Mucosa of stomach (tissue), 1 donor: ENCODE results near the gene KIF5C.

ENCODE experiments used
- H3K27me3 ChIP-seq: one replicate; pipeline ENCODE4 v1.7.0; 2013; ENCODE audit warnings: mild to moderate bottlenecking, low read length; ENCODE audit not compliant: control insufficient read depth, insufficient read depth
- H3K36me3 ChIP-seq: one replicate; pipeline ENCODE4 v1.7.0; 2013; ENCODE audit warnings: low read length; ENCODE audit not compliant: control insufficient read depth, insufficient read depth
- H3K4me1 ChIP-seq: one replicate; pipeline ENCODE4 v1.7.0; 2013; ENCODE audit warnings: mild to moderate bottlenecking, low read length; ENCODE audit not compliant: control insufficient read depth, insufficient read depth
- H3K4me3 ChIP-seq: one replicate; pipeline ENCODE4 v1.7.0; 2013; ENCODE audit warnings: low read length
- H3K9ac ChIP-seq: one replicate; pipeline ENCODE4 v1.7.0; 2013; ENCODE audit warnings: mild to moderate bottlenecking, low read length, moderate library complexity
- H3K9me3 ChIP-seq: one replicate; pipeline ENCODE4 v1.7.0; 2013; ENCODE audit warnings: mild to moderate bottlenecking, low read length, moderate library complexity; ENCODE audit not compliant: control insufficient read depth
- donor health status: Pancreatic carcinoma.

Gene KIF5C

DNA sequence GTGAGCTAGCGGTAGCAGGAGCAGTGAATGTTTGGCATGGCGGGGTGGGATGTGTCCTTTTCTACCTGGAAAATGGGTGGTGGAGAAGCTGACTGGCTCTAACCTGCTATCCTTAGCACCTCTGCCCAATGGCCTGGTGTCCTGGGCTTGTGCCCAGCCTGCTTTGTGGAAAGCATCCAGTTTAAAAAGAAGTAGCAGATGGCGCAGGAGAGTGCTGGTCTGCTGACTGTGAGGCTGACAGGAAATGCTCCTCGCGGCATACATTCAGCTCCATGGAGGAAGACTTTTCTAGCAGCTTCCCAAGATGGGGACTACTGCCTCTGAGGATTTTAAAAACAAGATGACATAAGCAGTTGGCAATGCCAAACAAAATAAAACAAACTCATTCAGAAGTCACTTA, 107.3 kb downstream of the KIF5C start:
- Histone ChIP-seq H3K4me3 (no peak overlapping the region), H3K9ac (no peak overlapping the region), H3K27me3 (no peaks in the 10 kb centered on the region), H3K9me3 (no peaks in the 10 kb centered on the region), H3K4me1 (no peaks in the 10 kb centered on the region), H3K36me3 (no peaks in the 10 kb centered on the region)

DNA sequence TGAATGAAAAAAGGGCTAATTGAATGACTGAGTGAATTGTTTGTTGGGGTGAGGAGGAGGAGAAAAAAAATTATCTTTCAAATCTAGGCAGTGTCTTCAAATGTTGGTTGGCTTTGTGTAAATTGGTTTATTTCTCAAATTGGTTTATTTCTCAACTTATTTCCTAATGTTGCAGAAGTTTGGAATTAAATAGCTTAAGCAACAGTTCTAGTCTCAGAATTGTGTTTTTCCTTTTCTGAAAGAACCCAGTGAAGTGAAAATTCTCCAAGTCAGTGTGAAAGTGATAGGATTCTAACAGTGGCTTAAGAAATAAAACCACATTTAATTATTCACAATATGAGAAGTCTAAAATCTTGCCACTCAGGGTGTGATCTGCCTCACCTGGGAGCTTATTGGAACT, 108.9 kb downstream of the KIF5C start:
- H3K9me3 ChIP-seq: no peaks in the 10 kb centered on the region
- H3K27me3 ChIP-seq: no peaks in the 10 kb centered on the region
- H3K36me3 ChIP-seq: no peaks in the 10 kb centered on the region
- H3K9ac ChIP-seq: no peak overlapping the region
- no peaks in the 10 kb centered on the region for H3K4me1 ChIP-seq
- no peak overlapping the region for H3K4me3 ChIP-seq

DNA sequence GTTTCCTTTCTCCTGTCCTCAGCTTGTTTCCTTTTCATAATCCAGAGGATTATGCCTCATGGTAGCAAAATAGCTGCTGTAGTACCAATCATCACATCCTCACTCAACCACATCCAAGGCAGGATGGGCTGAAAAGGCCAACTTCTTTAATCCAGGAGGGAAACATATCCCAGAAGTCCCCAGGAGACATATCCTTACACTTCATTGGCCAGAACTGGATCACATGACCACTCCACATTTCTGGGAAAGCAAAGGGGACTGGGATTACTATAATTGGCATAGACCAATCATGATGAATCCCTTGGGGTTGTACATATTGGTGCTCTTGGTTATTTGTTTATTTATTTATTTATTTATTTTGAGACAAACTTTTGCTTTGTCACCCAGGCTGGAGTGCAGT, 109.4 kb downstream of the KIF5C start:
- Histone ChIP-seq H3K4me3 (no peak overlapping the region), H3K9ac (no peak overlapping the region), H3K4me1 (no peaks in the 10 kb centered on the region), H3K36me3 (no peaks in the 10 kb centered on the region), H3K27me3 (no peaks in the 10 kb centered on the region), H3K9me3 (no peaks in the 10 kb centered on the region)

DNA sequence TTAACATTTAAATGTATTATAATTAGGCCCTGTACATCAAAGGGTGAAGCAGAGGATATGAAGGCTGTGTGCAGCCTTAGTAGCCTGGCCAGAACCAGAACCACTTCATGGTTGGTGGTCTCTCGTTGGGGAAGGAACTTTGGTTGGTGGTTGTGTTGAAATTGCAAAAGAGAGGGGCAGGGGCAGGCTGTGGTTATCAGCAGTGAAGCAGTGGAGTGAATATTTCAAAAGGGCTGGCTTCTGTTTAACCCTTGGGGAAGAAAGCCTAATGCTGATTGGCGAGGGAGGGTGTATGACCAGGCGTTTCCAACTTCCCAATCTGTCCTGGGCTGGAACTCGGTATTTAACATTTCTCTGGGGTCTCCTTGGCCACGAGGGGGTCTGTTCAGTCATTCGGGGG, 112.3 kb downstream of the KIF5C start:
- no peaks in the 10 kb centered on the region for H3K4me1 ChIP-seq

DNA sequence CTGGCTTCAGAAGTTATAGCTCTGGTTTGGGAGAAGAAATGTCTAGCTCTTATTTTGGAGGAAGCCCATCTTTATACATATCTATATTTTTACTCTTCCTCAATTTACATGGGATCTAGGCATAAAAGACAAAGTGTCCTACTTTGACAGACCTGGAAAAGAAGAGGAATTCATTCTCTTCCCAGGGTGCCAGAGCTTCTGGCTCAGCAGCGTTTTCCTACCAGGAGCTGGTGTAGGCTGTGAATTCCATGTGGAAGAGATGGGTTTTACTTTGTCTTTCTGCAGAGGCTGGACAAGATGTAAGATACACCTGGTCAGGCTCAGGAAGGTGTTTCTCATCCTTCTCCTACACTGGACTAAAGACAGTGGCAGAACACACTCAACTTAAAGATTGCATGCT, 113.3 kb downstream of the KIF5C start:
- Histone ChIP-seq H3K4me3 (no peak overlapping the region), H3K9ac (no peak overlapping the region), H3K36me3 (no peaks in the 10 kb centered on the region), H3K4me1 (no peaks in the 10 kb centered on the region), H3K27me3 (no peaks in the 10 kb centered on the region), H3K9me3 (no peaks in the 10 kb centered on the region)

More for the DNA sequence above, 112.3 kb downstream of the KIF5C start:
- no peaks in the 10 kb centered on the region for H3K27me3 ChIP-seq
- no peak overlapping the region for H3K4me3 ChIP-seq
- H3K36me3 ChIP-seq: no peaks in the 10 kb centered on the region
- no peak overlapping the region for H3K9ac ChIP-seq
- H3K9me3 ChIP-seq: no peaks in the 10 kb centered on the region

DNA sequence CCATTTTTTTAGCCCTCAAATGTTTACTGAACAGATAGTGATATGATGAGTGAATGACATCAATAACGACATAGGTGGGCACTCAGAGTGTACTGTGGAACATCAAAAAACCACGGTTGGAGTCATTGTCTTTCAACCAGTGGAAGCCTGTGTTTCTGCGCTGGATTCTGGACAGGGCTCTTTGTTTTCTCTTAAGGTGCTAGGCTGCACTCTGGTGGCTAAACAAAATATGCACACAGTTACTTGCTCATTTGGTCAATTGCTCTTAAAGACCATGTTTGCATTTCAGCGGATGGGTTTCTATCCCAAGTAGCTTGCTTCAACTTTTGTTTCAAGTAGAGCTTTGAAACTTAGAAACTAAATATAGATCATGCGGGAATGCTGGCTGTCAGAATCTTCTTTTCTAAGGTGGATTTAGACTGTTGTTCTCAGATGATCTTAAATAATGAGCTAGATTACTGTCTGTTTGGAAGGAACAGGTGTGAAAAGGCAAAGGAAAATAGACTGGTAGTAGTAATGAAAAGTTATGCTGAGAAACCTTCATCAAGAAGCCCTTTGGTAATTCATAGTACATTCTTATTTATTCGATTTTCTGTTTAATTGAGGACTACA, 115.0 kb downstream of the KIF5C start:
- H3K9me3 ChIP-seq: no peaks in the 10 kb centered on the region
- no peaks in the 10 kb centered on the region for H3K27me3 ChIP-seq
- H3K36me3 ChIP-seq: no peaks in the 10 kb centered on the region
- H3K4me3 ChIP-seq: no peak overlapping the region
- H3K9ac ChIP-seq: no peak overlapping the region
- no peaks in the 10 kb centered on the region for H3K4me1 ChIP-seq

DNA sequence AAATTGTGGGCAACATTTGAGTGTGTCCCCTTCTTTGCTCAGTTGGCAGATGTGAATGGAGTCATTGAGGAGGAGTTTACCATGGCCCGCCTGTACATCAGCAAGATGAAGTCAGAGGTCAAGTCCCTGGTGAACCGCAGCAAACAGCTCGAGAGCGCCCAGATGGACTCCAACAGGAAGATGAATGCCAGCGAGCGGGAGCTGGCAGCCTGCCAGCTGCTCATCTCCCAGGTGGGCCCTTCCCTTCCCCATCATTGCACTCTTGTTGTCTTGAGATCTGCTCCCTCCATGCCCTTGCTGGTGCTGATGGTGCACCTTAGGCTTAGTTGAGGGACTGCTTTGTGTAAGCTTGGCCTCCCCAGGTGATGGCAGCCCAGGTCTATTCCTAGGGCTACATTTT, 115.9 kb downstream of the KIF5C start:
- Histone ChIP-seq H3K4me1 (no peaks in the 10 kb centered on the region), H3K9me3 (no peaks in the 10 kb centered on the region), H3K4me3 (no peak overlapping the region), H3K9ac (no peak overlapping the region), H3K27me3 (no peaks in the 10 kb centered on the region), H3K36me3 (no peaks in the 10 kb centered on the region)

DNA sequence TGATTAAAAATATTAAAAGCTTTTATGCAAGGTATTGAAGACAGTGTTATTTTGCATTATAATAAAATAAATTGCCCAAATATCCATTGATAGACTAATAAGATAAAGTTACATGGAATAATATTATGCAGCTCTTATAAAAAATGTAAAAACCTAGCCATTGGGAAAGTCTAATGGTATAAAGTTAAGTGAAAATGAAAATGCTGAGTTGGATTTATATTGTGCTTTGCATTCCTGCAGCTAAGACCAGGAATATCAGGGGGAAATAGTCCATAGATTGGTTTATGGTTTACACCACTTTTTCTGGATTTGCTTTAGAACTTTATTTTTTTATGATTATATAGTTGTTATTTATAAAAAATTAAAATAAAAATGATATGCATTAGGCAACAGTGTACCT, 117.4 kb downstream of the KIF5C start:
- Histone ChIP-seq H3K9me3 (no peaks in the 10 kb centered on the region), H3K36me3 (no peaks in the 10 kb centered on the region), H3K4me1 (no peaks in the 10 kb centered on the region), H3K4me3 (no peak overlapping the region), H3K9ac (no peak overlapping the region), H3K27me3 (no peaks in the 10 kb centered on the region)

DNA sequence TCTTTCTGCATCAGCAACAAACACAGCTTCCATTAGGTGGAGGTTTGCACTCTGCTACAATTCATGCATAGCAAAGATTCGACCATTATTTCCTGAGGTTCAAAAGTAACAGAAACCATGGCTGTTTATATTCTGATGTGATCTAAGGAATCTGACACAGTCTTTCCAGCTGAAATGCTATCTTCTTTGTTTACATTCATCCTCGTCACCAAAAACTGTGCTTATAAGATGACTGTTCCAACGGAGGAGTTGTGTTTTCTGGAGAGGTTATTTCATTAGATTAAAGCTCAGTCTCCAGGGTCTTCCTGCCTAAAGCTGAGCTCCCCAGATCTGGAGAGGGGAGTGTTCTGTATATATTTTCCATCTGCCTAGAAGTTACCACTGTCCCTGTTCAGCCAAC, 118.3 kb downstream of the KIF5C start:
- Histone ChIP-seq H3K4me1 (no peaks in the 10 kb centered on the region), H3K9me3 (no peaks in the 10 kb centered on the region), H3K9ac (no peak overlapping the region), H3K27me3 (no peaks in the 10 kb centered on the region), H3K4me3 (no peak overlapping the region), H3K36me3 (no peaks in the 10 kb centered on the region)

DNA sequence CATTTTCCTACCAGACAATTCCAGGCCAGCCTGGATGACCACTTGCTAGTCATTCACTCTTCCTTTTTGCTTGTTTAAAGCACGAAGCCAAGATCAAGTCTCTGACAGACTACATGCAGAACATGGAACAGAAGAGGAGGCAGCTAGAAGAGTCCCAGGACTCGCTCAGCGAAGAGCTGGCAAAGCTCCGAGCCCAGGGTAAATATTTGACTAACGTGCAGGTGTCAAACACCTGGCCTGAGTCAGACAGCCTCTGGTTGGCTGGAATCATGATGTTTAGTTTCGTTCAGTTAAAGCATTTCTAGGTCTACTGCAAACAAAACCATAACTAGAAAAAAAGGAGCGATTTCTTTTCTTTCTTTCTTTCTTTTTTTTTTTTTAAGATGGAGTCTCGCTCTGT, 119.3 kb downstream of the KIF5C start:
- H3K9me3 ChIP-seq: no peaks in the 10 kb centered on the region
- H3K9ac ChIP-seq: no peak overlapping the region
- H3K4me3 ChIP-seq: no peak overlapping the region
- no peaks in the 10 kb centered on the region for H3K36me3 ChIP-seq
- no peaks in the 10 kb centered on the region for H3K4me1 ChIP-seq
- H3K27me3 ChIP-seq: no peaks in the 10 kb centered on the region

DNA sequence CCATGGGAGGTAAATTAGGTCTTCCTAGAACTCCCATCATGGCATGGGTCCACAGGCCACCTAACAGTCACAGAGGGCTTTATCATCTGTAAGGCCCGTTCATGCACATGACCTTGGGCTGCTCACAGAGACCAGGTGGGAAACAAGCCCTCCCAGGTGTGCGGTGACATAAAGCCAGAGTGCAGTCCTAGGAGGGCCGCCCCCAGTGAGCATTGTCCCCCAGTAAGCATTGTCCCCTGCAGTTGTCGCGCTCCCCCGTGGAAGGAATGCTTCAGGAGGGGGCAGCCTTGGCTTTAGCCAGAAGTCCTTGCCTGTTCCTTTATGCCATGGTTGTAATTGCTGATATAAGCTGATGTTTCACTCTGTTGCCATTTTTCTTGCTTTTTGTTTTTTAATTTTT, 121.8 kb downstream of the KIF5C start:
- Histone ChIP-seq H3K36me3 (no peaks in the 10 kb centered on the region), H3K4me3 (no peak overlapping the region), H3K27me3 (no peaks in the 10 kb centered on the region), H3K4me1 (peaks cover 6% of the 10 kb centered on the region), H3K9ac (no peak overlapping the region), H3K9me3 (no peaks in the 10 kb centered on the region)

DNA sequence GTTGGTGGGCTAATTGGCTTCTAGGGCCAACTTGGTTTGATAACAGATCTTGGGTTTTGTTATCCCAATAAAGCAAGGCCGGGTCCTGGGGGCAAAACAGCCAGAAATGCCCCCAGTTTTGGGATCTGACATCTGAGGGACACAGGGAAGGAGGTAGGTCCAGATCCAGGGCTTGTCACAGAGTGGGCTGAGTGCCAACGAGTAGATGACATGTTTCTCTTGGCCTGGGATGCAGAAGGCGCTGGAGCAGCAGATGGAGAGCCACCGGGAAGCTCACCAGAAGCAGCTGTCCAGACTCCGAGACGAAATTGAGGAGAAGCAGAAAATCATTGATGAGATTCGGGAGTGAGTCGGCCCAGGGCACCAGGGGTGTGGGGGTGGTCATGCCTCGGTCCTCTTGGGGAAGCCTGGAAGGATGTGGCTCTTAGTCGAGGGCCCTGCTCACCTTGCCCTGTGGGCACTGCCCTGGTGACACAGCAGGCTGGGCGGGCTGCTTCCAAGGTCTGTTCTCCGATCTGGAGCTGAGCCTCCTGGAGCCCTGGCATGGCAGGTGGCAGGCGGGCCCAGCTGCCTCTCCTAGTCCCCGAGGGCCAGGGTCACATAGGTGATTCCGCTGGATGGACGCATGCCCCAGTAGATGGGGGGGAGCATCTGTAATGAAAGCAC, 123.3 kb downstream of the KIF5C start:
- H3K36me3 ChIP-seq: no peaks in the 10 kb centered on the region
- no peak overlapping the region for H3K4me3 ChIP-seq
- H3K4me1 ChIP-seq: peaks cover 6% of the 10 kb centered on the region
- no peak overlapping the region for H3K9ac ChIP-seq
- no peaks in the 10 kb centered on the region for H3K9me3 ChIP-seq
- no peaks in the 10 kb centered on the region for H3K27me3 ChIP-seq

DNA sequence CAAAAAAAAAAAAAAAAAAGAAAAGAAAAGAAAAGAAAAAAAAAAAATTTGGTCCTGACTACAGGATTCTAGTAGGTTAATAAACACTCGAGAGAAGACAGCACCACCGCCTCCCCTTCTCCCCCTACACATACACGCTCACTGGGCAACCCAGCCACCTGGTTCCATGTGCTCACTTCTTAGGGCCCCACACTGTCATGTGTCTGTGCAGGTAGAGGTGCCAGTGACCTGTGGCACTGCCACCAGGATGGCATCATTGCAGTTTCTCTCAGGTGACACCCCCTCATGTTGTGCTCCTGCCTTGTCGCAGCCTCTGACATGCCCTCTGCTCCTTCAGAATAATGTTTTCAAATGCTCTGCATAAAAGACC, 123.8 kb downstream of the KIF5C start:
- Histone ChIP-seq H3K36me3 (no peaks in the 10 kb centered on the region), H3K4me3 (no peak overlapping the region), H3K4me1 (peaks cover 6% of the 10 kb centered on the region), H3K9ac (no peak overlapping the region), H3K9me3 (no peaks in the 10 kb centered on the region), H3K27me3 (no peaks in the 10 kb centered on the region)
